Activated naive CD8-positive, alpha-beta T cell treated with anti-CD3 and anti-CD28 coated beads, Interleukin-2, amount 50 U/mL, for 24 hours (primary cell): ENCODE data around the gene DCC.

Experiments
- ATAC-seq: fragments of 150-1000 bp; cut with Tn5 transposase; one replicate; pipeline ENCODE4 v1.10.0; 2021
- DNase-seq: peaks from one replicate; pipeline ENCODE4 v3.0.0; 2021
- H3K27ac Mint-ChIP-seq: one replicate; pipeline ENCODE4 v1.8.0; 2021; ENCODE audit warnings: mild to moderate bottlenecking, mixed read lengths
- H3K27me3 Mint-ChIP-seq: one replicate; pipeline ENCODE4 v1.8.0; 2021; ENCODE audit warnings: mixed read lengths
- H3K36me3 Mint-ChIP-seq: one replicate; pipeline ENCODE4 v1.8.0; 2021; ENCODE audit warnings: low read depth, mixed read lengths
- H3K4me1 Mint-ChIP-seq: one replicate; pipeline ENCODE4 v1.8.0; 2021; ENCODE audit warnings: mixed read lengths
- H3K4me3 Mint-ChIP-seq: one replicate; pipeline ENCODE4 v1.8.0; 2021; ENCODE audit warnings: mild to moderate bottlenecking, moderate library complexity, mixed read lengths
- H3K9me3 Mint-ChIP-seq: one replicate; pipeline ENCODE4 v1.8.0; 2021; ENCODE audit warnings: mixed read lengths

Gene DCC

DNA sequence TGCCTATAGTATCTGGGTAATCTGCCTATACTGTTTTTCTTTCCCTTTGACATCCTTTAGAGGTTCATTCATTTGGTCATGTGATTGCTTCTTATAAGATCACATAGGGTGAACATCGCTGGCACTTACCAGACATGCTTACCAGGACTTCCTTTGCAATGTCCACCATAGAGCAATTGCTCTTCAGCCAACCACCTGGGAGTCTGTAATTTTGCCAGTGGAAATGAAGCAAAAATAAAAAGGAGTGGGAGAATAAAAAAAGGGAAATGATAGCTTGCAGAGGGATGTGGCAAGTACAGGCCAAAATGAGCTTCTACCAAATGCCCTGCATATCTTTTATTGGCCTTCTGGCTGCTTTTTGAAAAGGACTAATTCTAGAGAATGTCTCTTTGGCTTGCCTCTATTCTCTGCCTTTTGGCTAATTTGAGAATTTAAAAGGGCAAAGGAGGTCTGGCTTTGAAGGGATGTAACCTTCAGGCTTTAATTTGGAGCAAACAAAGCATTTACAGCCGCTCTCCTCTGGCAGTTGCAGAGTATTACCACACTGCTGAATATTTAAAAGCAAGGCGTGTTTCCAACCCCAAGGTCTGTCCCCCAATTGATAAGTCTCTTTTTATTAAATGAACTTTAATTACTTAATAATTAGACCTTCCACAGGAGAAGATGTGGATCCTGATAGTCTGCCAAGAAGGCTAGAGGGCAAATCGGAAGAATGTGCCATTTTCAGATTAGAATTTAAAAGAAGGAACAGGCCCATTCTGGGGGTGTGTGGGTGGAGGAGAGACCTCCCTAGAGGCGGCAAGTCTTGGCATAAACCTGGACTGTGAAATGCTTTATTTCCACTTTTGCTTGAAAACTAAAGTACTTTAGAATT is 557.9 kb downstream of the DCC start:
- Mint-ChIP-seq H3K4me1 (no peaks in the 10 kb centered on the region), H3K27me3 (no peaks in the 10 kb centered on the region), H3K27ac (no peak overlapping the region), H3K36me3 (no peaks in the 10 kb centered on the region), H3K4me3 (no peak overlapping the region), H3K9me3 (peaks cover 3% of the 10 kb centered on the region)
- DNase-seq (no peak), ATAC-seq (no peak)

DNA sequence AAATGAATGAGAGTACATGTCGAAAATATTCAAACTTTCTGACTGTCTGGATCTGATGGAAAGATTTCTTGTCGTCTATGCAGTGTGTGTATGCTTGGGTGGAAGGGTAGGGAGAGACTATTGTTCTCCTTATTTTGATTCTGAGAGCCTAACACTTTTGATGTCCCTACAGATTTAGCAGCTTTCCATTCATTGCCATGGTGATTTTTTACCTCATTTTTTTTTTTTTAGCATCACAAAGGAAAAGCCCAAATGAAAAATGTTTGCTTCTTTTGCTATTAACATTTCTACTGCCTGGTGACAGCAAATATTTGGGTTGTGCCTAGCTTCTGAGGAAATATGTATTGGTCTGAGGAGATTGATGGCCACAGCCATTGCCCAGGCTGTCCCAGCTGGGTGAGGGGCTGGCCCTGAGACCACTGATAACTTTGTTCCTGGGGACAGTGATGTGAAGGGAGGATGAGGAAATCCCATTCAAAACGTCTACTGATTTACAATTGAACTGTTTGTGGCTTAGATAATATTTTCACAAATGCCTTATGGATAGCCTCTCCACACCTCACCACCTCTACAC is 558.6 kb downstream of the DCC start:
- Mint-ChIP-seq H3K27me3 (no peaks in the 10 kb centered on the region), H3K4me3 (no peak overlapping the region), H3K4me1 (no peaks in the 10 kb centered on the region), H3K9me3 (no peaks in the 10 kb centered on the region), H3K36me3 (no peaks in the 10 kb centered on the region), H3K27ac (no peak overlapping the region)
- DNase-seq (no peak), ATAC-seq (no peak)

DNA sequence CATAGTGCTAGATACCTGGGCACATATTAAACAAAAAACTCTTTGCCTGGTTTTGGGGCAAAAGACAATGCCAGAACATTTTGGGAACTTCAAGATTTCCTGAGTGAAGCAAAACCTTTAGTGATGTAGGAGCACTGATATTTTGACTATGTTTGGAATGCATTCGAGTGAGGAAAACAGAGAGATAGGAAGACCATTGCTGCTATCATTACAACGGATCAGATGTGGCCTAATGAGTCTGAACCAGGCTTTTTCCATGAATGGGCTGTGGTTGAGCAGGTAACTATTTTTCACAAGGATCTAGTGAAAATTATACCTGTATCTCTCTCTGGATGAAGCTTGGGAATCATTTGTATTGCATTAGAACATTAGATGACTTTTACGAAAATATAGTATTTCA is 562.2 kb downstream of the DCC start:
- Mint-ChIP-seq H3K36me3 (no peaks in the 10 kb centered on the region), H3K9me3 (no peaks in the 10 kb centered on the region), H3K27ac (no peak overlapping the region), H3K4me3 (no peak overlapping the region), H3K4me1 (no peaks in the 10 kb centered on the region), H3K27me3 (no peaks in the 10 kb centered on the region)
- no peak for DNase-seq
- ATAC-seq = no peak

DNA sequence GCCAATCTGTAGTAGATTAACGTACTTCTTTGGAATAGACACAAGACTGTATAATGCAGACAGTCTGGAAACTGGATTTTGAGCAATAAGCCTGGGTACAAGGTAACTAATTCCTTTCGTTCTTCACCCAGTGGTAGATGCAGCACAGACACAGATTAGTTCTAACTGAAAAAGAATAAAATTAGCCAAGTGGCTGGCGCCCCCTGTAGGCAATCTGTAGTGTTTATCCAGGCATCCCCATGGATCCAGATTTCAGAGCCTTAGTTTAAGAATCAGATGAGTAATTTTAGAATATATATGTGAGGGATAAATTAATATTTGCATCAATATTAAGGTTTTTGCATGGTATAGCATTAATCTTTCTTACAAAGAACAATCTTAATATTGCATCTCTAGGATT is 563.9 kb downstream of the DCC start:
- Mint-ChIP-seq H3K4me1 (no peaks in the 10 kb centered on the region), H3K9me3 (no peaks in the 10 kb centered on the region), H3K27ac (no peak overlapping the region), H3K27me3 (no peaks in the 10 kb centered on the region), H3K36me3 (no peaks in the 10 kb centered on the region), H3K4me3 (no peak overlapping the region)
- DNase-seq (peak; percentile 5), ATAC-seq (no peak)

DNA sequence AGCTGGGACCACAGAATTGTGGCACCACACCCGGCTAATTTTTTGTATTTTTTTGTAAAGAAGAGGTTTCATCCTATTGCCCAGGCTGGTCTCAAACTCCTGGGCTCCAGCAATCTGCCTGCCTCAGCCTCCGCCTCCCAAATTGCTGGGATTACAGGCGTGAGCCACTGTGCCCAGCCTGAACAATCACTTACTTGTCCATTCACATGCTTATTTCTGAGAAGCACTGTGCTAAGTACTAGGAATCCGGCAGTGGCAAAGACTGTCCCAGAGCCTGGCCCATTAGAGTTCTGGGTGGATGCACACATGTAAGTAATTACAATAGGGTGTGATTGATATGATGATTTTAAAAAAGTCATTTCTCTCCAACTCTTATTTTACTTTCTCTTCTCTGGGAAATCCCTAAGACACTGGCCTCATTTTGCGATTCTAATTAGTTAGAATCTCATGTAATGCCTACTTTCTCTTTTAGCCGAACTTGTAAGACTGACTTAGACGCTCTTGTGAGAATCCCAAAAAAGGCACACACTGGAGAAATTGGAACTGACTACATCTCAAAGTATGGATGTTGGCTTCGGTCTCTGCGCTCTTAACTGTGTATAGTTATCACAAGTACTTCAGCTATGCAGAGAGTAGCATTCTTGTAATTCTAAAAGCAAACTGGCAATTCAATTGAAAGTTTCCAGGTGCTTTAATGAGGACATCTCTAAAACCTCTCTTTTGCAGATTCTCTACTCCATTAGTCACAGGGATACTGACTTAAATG is 567.7 kb downstream of the DCC start:
- DNase-seq = no peak
- Mint-ChIP-seq H3K27me3 (no peaks in the 10 kb centered on the region), H3K36me3 (no peaks in the 10 kb centered on the region), H3K27ac (no peak overlapping the region), H3K4me1 (no peaks in the 10 kb centered on the region), H3K9me3 (peaks cover 6% of the 10 kb centered on the region), H3K4me3 (no peak overlapping the region)
- no peak for ATAC-seq

DNA sequence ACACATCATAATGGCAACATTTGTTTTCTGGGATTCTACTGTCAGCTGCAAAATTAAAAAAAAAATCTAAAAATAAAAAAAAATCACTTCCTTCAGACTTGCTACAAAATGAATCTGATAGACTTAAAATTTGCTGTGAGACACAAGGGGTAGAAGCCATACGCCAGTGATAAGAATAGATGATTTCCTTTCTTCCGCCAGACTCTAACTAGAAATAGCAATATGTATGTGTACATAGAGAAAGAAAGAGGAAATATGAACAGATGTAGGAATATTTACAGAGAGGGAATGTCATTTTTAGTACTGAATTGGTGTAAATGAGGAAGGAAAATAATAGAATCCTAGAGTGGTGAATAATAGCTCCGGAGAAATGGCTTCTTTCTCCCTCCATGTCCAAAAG is 574.2 kb downstream of the DCC start:
- H3K9me3 Mint-ChIP-seq = peaks cover 6% of the 10 kb centered on the region
- ATAC-seq (no peak), DNase-seq (no peak)
- H3K27ac Mint-ChIP-seq = no peak overlapping the region
- no peaks in the 10 kb centered on the region for H3K4me1 Mint-ChIP-seq
- no peak overlapping the region for H3K4me3 Mint-ChIP-seq
- H3K27me3 Mint-ChIP-seq = no peaks in the 10 kb centered on the region
- no peaks in the 10 kb centered on the region for H3K36me3 Mint-ChIP-seq

DNA sequence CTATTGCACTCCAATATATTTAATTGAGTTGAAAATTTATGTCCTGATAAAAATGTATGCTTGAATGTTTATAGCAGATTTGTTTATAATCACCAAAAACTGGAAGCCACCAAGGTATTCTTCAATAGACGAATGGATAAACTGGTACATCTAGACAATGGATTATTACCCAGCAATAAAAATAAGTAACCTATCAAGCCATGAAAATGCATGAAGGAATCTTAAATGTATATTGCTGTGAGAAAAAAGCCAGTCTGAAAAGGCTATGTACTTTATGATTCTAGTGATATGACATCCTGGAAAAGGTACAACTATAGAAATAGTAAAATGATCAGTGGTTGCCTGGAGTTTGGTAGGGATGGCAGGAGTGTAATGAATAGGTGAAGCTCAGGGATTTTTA is 580.7 kb downstream of the DCC start:
- no peaks in the 10 kb centered on the region for H3K4me1 Mint-ChIP-seq
- H3K27me3 Mint-ChIP-seq = no peaks in the 10 kb centered on the region
- no peaks in the 10 kb centered on the region for H3K9me3 Mint-ChIP-seq
- H3K4me3 Mint-ChIP-seq = no peak overlapping the region
- H3K36me3 Mint-ChIP-seq = no peaks in the 10 kb centered on the region
- H3K27ac Mint-ChIP-seq = no peak overlapping the region
- ATAC-seq (no peak), DNase-seq (no peak)

DNA sequence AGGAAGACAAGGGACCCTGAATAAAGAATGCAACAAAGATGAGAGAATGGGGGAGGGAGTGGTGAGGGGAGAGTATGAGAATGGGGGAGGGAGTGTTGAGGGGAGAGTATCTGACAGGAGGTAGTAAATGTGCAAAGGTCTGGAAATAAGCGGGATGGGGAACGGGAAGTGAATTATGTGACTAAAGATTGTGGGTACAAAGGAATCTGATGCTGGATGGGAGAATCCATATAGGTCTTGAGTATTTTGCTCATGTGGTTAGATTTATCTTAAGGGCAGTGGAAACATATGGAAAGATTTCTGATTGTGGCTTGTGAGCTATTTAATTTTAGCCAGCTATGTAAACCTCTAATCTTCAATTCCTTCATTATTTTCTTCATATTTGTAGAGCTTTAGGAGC is 593.4 kb downstream of the DCC start:
- ATAC-seq (no peak), DNase-seq (no peak)
- H3K27ac Mint-ChIP-seq = no peak overlapping the region
- no peaks in the 10 kb centered on the region for H3K36me3 Mint-ChIP-seq
- H3K27me3 Mint-ChIP-seq = no peaks in the 10 kb centered on the region
- no peaks in the 10 kb centered on the region for H3K4me1 Mint-ChIP-seq
- H3K9me3 Mint-ChIP-seq = peaks cover 3% of the 10 kb centered on the region
- no peak overlapping the region for H3K4me3 Mint-ChIP-seq

DNA sequence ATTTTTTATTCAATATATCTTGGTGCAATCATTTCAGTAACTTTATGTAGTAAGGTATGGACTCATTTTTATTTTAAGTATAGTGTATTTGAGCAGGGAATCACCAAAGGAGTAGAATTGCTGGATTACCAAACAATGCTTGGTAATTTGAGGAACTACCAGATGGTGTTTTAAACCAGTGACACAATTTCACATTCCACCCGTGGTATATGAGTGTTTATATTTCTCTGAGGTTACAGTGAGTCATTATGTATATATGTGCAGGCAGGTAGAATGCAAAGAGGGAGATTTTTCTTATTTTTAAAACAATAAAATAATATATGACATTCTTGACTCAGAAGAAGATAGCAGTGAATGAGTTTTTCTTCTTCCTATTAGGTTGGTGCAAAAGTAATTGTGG is 596.9 kb downstream of the DCC start:
- no peak overlapping the region for H3K27ac Mint-ChIP-seq
- ATAC-seq (no peak), DNase-seq (no peak)
- H3K36me3 Mint-ChIP-seq = no peaks in the 10 kb centered on the region
- H3K9me3 Mint-ChIP-seq = peaks cover 3% of the 10 kb centered on the region
- no peaks in the 10 kb centered on the region for H3K27me3 Mint-ChIP-seq
- H3K4me3 Mint-ChIP-seq = no peak overlapping the region
- H3K4me1 Mint-ChIP-seq = no peaks in the 10 kb centered on the region

DNA sequence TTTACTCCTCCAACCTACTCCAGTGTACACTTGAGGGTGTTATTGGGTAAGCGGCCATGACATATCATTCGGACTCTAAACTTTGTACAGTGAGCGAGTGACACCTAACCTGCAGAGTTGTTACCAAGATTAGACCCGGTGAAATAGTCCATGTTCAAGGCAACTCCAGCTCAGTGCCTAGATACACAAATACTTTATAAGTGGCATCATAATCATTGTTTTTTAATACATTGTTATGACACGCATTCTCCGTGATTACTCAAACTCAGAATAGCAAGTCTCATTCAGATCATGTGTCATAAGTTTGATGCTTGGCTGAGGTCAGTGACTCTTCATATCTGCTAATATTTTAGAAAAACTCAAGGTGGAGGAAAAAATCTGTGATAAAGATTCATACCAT is 597.8 kb downstream of the DCC start:
- H3K9me3 Mint-ChIP-seq = peaks cover 3% of the 10 kb centered on the region
- H3K4me3 Mint-ChIP-seq = no peak overlapping the region
- no peaks in the 10 kb centered on the region for H3K4me1 Mint-ChIP-seq
- H3K27me3 Mint-ChIP-seq = no peaks in the 10 kb centered on the region
- H3K36me3 Mint-ChIP-seq = no peaks in the 10 kb centered on the region
- no peak overlapping the region for H3K27ac Mint-ChIP-seq
- no peak for ATAC-seq
- DNase-seq = no peak

DNA sequence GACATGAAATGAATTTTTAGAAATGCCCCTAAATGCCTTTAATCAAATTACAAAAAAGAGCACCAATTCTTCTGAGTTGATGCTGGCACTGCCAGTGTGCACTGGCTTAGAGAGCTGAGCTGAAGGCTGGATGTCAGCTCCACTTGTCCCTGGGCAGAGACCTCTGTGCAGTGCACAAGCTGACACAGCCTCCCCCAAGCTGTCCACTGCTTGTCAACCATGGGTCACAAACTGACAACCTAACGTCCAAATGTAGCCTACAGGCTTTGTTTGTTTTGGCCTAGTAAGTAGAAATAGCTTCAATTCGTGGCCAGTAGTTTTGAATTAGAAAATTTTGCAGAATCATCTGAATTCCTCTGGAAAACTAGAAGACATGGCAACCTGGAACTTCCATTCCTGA is 605.6 kb downstream of the DCC start:
- peaks cover 13% of the 10 kb centered on the region for H3K9me3 Mint-ChIP-seq
- no peak overlapping the region for H3K27ac Mint-ChIP-seq
- ATAC-seq (no peak), DNase-seq (no peak)
- H3K27me3 Mint-ChIP-seq = no peaks in the 10 kb centered on the region
- no peak overlapping the region for H3K4me3 Mint-ChIP-seq
- H3K36me3 Mint-ChIP-seq = no peaks in the 10 kb centered on the region
- H3K4me1 Mint-ChIP-seq = no peaks in the 10 kb centered on the region

DNA sequence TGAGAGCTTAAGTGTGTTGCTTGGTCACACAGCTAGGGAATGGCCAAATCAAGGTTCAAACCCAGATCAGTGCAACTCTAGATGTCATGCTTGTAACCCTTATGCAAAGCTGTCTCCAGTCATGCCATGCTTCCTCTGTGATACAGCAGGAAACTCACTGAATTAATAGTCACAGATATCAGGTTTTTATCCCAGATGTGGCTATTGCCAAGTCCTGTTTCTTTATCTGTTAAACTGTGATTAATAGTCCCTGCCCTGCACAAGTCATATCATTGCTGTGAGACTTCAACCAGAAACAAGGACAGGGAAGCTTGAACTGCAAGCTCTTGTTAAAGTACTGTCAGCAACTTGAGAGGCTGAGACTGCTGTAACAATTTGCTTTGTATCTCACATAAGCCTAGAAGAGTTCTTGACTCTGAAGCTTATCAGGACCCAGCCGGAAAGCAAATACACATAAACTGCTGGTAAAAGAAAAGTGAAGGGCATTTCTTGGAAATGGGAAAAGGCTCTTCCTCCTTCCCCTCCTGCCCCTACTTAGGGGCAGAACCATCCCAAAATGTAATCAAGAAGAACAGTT is 609.0 kb downstream of the DCC start:
- DNase-seq (no peak), ATAC-seq (no peak)
- Mint-ChIP-seq H3K27ac (no peak overlapping the region), H3K4me1 (no peaks in the 10 kb centered on the region), H3K27me3 (no peaks in the 10 kb centered on the region), H3K9me3 (peaks cover 13% of the 10 kb centered on the region), H3K36me3 (no peaks in the 10 kb centered on the region), H3K4me3 (no peak overlapping the region)

DNA sequence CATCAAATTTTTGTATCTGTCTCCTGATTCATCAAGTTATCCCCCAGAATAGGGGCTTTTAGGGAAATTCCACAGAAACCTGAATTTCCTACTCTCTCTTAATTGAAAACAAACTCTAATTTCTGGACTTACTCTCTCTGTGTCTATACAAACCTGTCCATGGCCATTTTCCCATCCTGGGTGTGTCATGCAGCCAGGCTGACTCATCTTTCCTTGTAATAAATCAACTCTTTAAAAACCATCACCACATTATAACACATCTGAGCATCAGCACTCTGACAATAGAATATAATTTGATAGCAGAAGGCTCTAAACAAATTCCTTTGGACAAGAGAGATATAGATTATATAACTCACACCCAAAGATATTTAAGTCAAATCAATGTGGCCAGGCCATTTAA is 610.2 kb downstream of the DCC start:
- H3K27ac Mint-ChIP-seq = no peak overlapping the region
- no peak for DNase-seq
- H3K9me3 Mint-ChIP-seq = peaks cover 8% of the 10 kb centered on the region

DNA sequence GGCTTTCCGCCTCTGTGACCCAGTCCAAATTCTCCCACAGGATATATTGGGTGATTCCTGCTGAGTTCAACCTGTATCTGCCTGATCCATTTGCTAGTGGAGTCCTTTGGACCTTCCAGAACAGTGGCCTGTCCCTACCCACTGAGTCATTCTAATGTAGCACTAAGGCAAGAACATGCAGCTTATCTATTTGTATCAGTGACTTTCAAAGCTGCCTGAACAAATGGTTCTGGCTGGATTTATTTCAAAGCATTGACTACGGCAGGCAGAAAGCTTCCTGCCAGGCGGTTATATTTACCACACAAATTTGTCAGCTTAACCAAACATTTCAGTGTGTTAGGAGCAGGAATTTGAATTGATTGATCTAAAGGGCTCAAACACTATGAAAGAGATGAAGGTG is 613.4 kb downstream of the DCC start:
- Mint-ChIP-seq H3K27ac (no peak overlapping the region), H3K4me3 (no peak overlapping the region), H3K27me3 (no peaks in the 10 kb centered on the region), H3K36me3 (no peaks in the 10 kb centered on the region), H3K9me3 (peaks cover 8% of the 10 kb centered on the region), H3K4me1 (no peaks in the 10 kb centered on the region)
- ATAC-seq = no peak
- DNase-seq = no peak

More for the DNA sequence above, 610.2 kb downstream of the DCC start:
- no peaks in the 10 kb centered on the region for H3K27me3 Mint-ChIP-seq
- H3K4me3 Mint-ChIP-seq = no peak overlapping the region
- H3K4me1 Mint-ChIP-seq = no peaks in the 10 kb centered on the region
- ATAC-seq = no peak
- H3K36me3 Mint-ChIP-seq = no peaks in the 10 kb centered on the region

DNA sequence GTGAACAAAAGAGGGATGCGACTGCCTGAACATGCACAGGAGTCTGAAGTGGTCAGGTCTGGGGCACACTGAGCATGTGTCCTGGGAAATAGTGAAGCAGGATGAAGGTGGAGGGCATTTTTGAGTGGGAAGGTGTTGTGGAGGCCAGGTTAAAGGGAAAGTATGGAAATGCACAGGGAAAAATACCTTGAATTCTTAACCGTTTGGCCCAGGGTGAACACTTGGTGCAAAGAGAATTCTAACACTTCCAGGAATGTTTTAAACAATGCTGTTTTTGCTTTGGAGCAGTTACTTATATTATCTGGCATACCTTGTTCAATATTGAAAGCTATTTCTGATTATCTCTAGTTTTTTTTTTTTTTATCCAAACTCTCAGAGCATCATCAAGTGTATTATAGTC is 623.5 kb downstream of the DCC start:
- H3K4me1 Mint-ChIP-seq = no peaks in the 10 kb centered on the region
- H3K27me3 Mint-ChIP-seq = no peaks in the 10 kb centered on the region
- DNase-seq (no peak), ATAC-seq (no peak)
- no peak overlapping the region for H3K27ac Mint-ChIP-seq
- H3K36me3 Mint-ChIP-seq = no peaks in the 10 kb centered on the region
- H3K4me3 Mint-ChIP-seq = no peak overlapping the region
- H3K9me3 Mint-ChIP-seq = peaks cover 4% of the 10 kb centered on the region
